Lung (tissue), 12 donors: ENCODE data around the gene MAP7. TPM values are rescaled to one million over a fixed set of nuclear protein-coding genes. Genes with fewer than 3 reads are reported as not detected.

Experiments
- ATAC-seq: fragments of 200-7000 bp; cut with Tn5 transposase; one replicate; pipeline ENCODE4 v1.9.1; 2020; ENCODE audit warnings: moderate number of reproducible peaks; ENCODE audit not compliant: insufficient read depth, low FRiP score
- DNase-seq, 3 donors: peaks; one replicate each; pipeline ENCODE4 v3.0.0-alpha.2; 2013 to 2017
- H3K27ac ChIP-seq, 2 donors: one replicate each; pipeline ENCODE4 v1.5.1; 2013; ENCODE audit warnings: mild to moderate bottlenecking in 2 of 2, moderate library complexity in 2 of 2, control low read depth in 1 of 2, inconsistent platforms in 1 of 2, low read depth in 1 of 2, low read length in 1 of 2
- H3K27me3 ChIP-seq, 3 donors: one replicate each; pipeline ENCODE4 v1.5.1; 2013; ENCODE audit warnings: low read length in 2 of 3; ENCODE audit not compliant: control insufficient read depth in 3 of 3, insufficient read depth in 3 of 3
- H3K36me3 ChIP-seq, 4 donors: one replicate each; pipeline ENCODE4 v1.5.1; 2013; ENCODE audit warnings: low read length in 4 of 4, mild to moderate bottlenecking in 1 of 4, moderate library complexity in 1 of 4; ENCODE audit not compliant: control insufficient read depth in 4 of 4, insufficient read depth in 4 of 4
- H3K4me1 ChIP-seq, 5 donors: one replicate each; pipeline ENCODE4 v1.5.1; 2013; ENCODE audit warnings: low read length in 5 of 5, mild to moderate bottlenecking in 2 of 5, moderate library complexity in 1 of 5; ENCODE audit not compliant: control insufficient read depth in 5 of 5, insufficient read depth in 5 of 5
- H3K4me3 ChIP-seq: one replicate; pipeline ENCODE4 v1.5.1; 2013; ENCODE audit warnings: mild to moderate bottlenecking, control low read depth, moderate library complexity
- H3K9ac ChIP-seq, 2 donors: one replicate each; pipeline ENCODE4 v1.5.1; 2013; ENCODE audit warnings: low read length in 2 of 2, control low read depth in 1 of 2; ENCODE audit not compliant: insufficient read depth in 1 of 2
- H3K9me3 ChIP-seq, 4 donors: one replicate each; pipeline ENCODE4 v1.5.1; 2013; ENCODE audit warnings: low read length in 3 of 4, mild to moderate bottlenecking in 1 of 4, moderate library complexity in 1 of 4; ENCODE audit not compliant: control insufficient read depth in 4 of 4, insufficient read depth in 3 of 4
- CTCF ChIP-seq: IDR thresholded peaks from 2 replicates; pipeline ENCODE4 v1.5.1; 2012; ENCODE audit warnings: mild to moderate bottlenecking; ENCODE audit errors: control extremely low read depth, extremely low read depth
- WGBS, 2 donors: extraction: QIAGEN DNeasy Blood & Tissue Kit; methylation state at CpG; one replicate each; pipeline ENCODE4 v1.1.7; 2013; 5-methylcytosine and 5-hydroxymethylcytosine counted together
- polyA plus RNA-seq, 2 donors: library from polyadenylated mRNA; stranded (reverse); fragments of 200-250 nt; gene quantifications; one replicate each; pipeline ENCODE4 v1.2.1, GENCODE V29; 2013
- total RNA-seq, 2 donors: library from RNA; depleted of rRNA in 1 of 2; stranded (reverse); fragments of >200 nt in 1 of 2; gene quantifications; one replicate each; pipeline ENCODE4 v1.2.1, GENCODE V29; 2014 to 2021
- donor health status: control.
- donor health status: control.
- donor health status: Bipolar disorder and iron deficiency.
- donor health status: healthy.
- donor health status: DM: yes; HTN: yes; CAD: no.

Gene MAP7
- total and polyA plus RNA-seq, 4 donors, result 8.4 to 23.4 (median 12.3) TPM

GRCh38 chr6:136510299-136510698, 39.9 kb downstream of the MAP7 start:
- Histone ChIP-seq H3K4me1 (peaks cover 0 to 2% (median 0%) of the 10 kb centered on the region in 5 donors), H3K27me3 (no peaks in the 10 kb centered on the region), H3K9ac (no peak overlapping the region), H3K9me3 (no peaks in the 10 kb centered on the region), H3K27ac (no peak overlapping the region), H3K4me3 (no peak overlapping the region), H3K36me3 (no peaks in the 10 kb centered on the region)
- ATAC-seq (no peak), DNase-seq (no peak)
- TF ChIP-seq CTCF, result no peak
- WGBS, 2 donors, result 89 to 94% methylated on average over 5 of the region's 5 CpGs

GRCh38 chr6:136508725-136509392, 41.4 kb downstream of the MAP7 start:
- peaks cover 0 to 2% (median 0%) of the 10 kb centered on the region in 5 donors for H3K4me1 ChIP-seq
- ATAC-seq, result no peak

GRCh38 chr6:136506124-136506799, 44.0 kb downstream of the MAP7 start:
- TF ChIP-seq CTCF, result no peak
- Histone ChIP-seq H3K9ac (no peak overlapping the region), H3K4me3 (no peak overlapping the region), H3K9me3 (no peaks in the 10 kb centered on the region), H3K36me3 (no peaks in the 10 kb centered on the region), H3K27me3 (no peaks in the 10 kb centered on the region), H3K27ac (no peak overlapping the region), H3K4me1 (no peaks in the 10 kb centered on the region)
- DNase-seq (no peak), ATAC-seq (no peak)
- 80 to 89% methylated on average over 5 of the region's 5 CpGs for WGBS, 2 donors

More at GRCh38 chr6:136508725-136509392, 41.4 kb downstream of the MAP7 start:
- TF ChIP-seq CTCF, result no peak
- Histone ChIP-seq H3K4me3 (no peak overlapping the region), H3K9ac (no peak overlapping the region), H3K27ac (no peak overlapping the region), H3K9me3 (no peaks in the 10 kb centered on the region), H3K36me3 (no peaks in the 10 kb centered on the region), H3K27me3 (no peaks in the 10 kb centered on the region)
- no peak for DNase-seq
- WGBS, 2 donors, result 79 to 82% methylated on average over 1 of the region's 1 CpG
